GM23248 (cell line): ENCODE data around the gene IQGAP2.

Experiments used
- EZH2 ChIP-seq: fragments of 200-600 bp; sonication (generic); IDR thresholded peaks from 2 replicates; pipeline ENCODE4 v1.6.1; 2018; ENCODE audit warnings: antibody characterized with exemption, mild to moderate bottlenecking; ENCODE audit not compliant: insufficient read depth, poor library complexity, severe bottlenecking
- EZH2phosphoT487 ChIP-seq: fragments of 200-600 bp; sonication (generic); IDR thresholded peaks from 2 replicates; pipeline ENCODE4 v1.6.1; 2018; ENCODE audit warnings: antibody characterized with exemption, moderate library complexity, mild to moderate bottlenecking, low read depth; ENCODE audit not compliant: insufficient read depth

GRCh38 chr5:76669245-76669644 is 266.2 kb downstream of the IQGAP2 start:
- TF ChIP-seq EZH2, result no peak
- no peak for TF ChIP-seq EZH2phosphoT487
